Natural killer cell (primary cell): ENCODE data around the gene SEC24D. TPM values are rescaled to one million over a fixed set of nuclear protein-coding genes. Genes with fewer than 3 reads are reported as not detected.
A peak's percentile ranks its signal among the peaks of the same experiment; 100 is the strongest.

Source experiments
- ATAC-seq, 3 donors: fragments of 150-1000 bp in 2 of 3; fragments of 200-7000 bp in 1 of 3; cut with Tn5 transposase; 1 replicate in 1 of 3; 2 replicates in 2 of 3; pipeline ENCODE4 v1.10.0; 2021; ENCODE audit warnings: mild to moderate bottlenecking in 2 of 3, moderate library complexity in 2 of 3
- DNase-seq, 2 donors: peaks; one replicate each; pipeline versions ENCODE4 v3.0.0 to v3.0.0-alpha.2; 2013 to 2021; ENCODE audit warnings: mixed read lengths in 1 of 2
- H3K27ac ChIP-seq: one replicate; pipeline ENCODE4 v1.5.1; 2013; ENCODE audit warnings: mild to moderate bottlenecking, low read length
- H3K27me3 ChIP-seq: one replicate; pipeline ENCODE4 v1.6.1; 2013; ENCODE audit warnings: low read length; ENCODE audit not compliant: control insufficient read depth, insufficient read depth
- H3K36me3 ChIP-seq: one replicate; pipeline ENCODE4 v1.6.1; 2013; ENCODE audit warnings: low read length; ENCODE audit not compliant: control insufficient read depth, insufficient read depth
- H3K4me1 ChIP-seq: one replicate; pipeline ENCODE4 v1.6.1; 2013; ENCODE audit warnings: low read length; ENCODE audit not compliant: control insufficient read depth, insufficient read depth
- H3K4me3 ChIP-seq: one replicate; pipeline ENCODE4 v1.5.1; 2013; ENCODE audit warnings: low read length
- H3K9me3 ChIP-seq: one replicate; pipeline ENCODE4 v1.6.1; 2013; ENCODE audit warnings: low read length; ENCODE audit not compliant: control insufficient read depth, insufficient read depth
- H3K27ac Mint-ChIP-seq, 2 donors: one replicate each; pipeline ENCODE4 v1.8.0; 2022; ENCODE audit warnings: mild to moderate bottlenecking in 2 of 2, mixed read lengths in 2 of 2, moderate library complexity in 1 of 2
- H3K27me3 Mint-ChIP-seq, 2 donors: one replicate each; pipeline ENCODE4 v1.8.0; 2022; ENCODE audit warnings: low read depth in 2 of 2, mixed read lengths in 2 of 2
- H3K36me3 Mint-ChIP-seq: one replicate; pipeline ENCODE4 v1.8.0; 2022; ENCODE audit warnings: mixed read lengths
- H3K4me1 Mint-ChIP-seq, 2 donors: one replicate each; pipeline ENCODE4 v1.8.0; 2022; ENCODE audit warnings: mixed read lengths in 2 of 2
- H3K4me3 Mint-ChIP-seq: one replicate; pipeline ENCODE4 v1.8.0; 2022; ENCODE audit warnings: mild to moderate bottlenecking, moderate library complexity, mixed read lengths
- H3K9me3 Mint-ChIP-seq, 2 donors: one replicate each; pipeline ENCODE4 v1.8.0; 2022; ENCODE audit warnings: mixed read lengths in 2 of 2
- WGBS: methylation state at CpG from one replicate; pipeline ENCODE4 v1.1.7; 2013; ENCODE audit warnings: missing lambda C conversion rate; ENCODE audit not compliant: insufficient coverage; 5-methylcytosine and 5-hydroxymethylcytosine counted together
- intact Hi-C: fragments of 100-400 bp; cut with micrococcal nuclease; formaldehyde crosslinking; loops from one replicate; pipeline ENCODE4 v1.14.2; 2022
- total RNA-seq, 4 donors: library from RNA; stranded (reverse); fragments of 120-200 nt in 1 of 4; gene quantifications; one replicate each; pipeline versions ENCODE4 v1.2.3 to v1.2.4, GENCODE V29; 2013 to 2022
- TF ChIP-seq, protein P1 (sequence below): fragments of 200-600 bp; IDR thresholded peaks from one replicate; pipeline ENCODE4 v1.8.0; 2022; ENCODE audit warnings: antibody characterized with exemption

Gene SEC24D
- total RNA-seq, 3 donors from 2014 or later (not counting 1 experiment from before 2014, with no cell fraction given) = 32.7 to 50.2 (median 35.2) TPM

- no peaks in the 10 kb centered on the region for H3K9me3 ChIP-seq
- TF ChIP-seq, protein P1, sequence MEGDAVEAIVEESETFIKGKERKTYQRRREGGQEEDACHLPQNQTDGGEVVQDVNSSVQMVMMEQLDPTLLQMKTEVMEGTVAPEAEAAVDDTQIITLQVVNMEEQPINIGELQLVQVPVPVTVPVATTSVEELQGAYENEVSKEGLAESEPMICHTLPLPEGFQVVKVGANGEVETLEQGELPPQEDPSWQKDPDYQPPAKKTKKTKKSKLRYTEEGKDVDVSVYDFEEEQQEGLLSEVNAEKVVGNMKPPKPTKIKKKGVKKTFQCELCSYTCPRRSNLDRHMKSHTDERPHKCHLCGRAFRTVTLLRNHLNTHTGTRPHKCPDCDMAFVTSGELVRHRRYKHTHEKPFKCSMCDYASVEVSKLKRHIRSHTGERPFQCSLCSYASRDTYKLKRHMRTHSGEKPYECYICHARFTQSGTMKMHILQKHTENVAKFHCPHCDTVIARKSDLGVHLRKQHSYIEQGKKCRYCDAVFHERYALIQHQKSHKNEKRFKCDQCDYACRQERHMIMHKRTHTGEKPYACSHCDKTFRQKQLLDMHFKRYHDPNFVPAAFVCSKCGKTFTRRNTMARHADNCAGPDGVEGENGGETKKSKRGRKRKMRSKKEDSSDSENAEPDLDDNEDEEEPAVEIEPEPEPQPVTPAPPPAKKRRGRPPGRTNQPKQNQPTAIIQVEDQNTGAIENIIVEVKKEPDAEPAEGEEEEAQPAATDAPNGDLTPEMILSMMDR = no peak
- H3K4me3 Mint-ChIP-seq = no peak overlapping the region
- intact Hi-C loops = no loop called here
- no peaks in the 10 kb centered on the region for H3K36me3 Mint-ChIP-seq
- no peaks in the 10 kb centered on the region for H3K27me3 ChIP-seq
- no peak overlapping the region for H3K4me3 ChIP-seq
- DNase-seq = no peak
- no peak for ATAC-seq
- no peaks in the 10 kb centered on the region for H3K27me3 Mint-ChIP-seq
- peaks cover 9% of the 10 kb centered on the region for H3K36me3 ChIP-seq
- no peaks in the 10 kb centered on the region for H3K9me3 Mint-ChIP-seq
- no peaks in the 10 kb centered on the region for H3K4me1 Mint-ChIP-seq
- no peaks in the 10 kb centered on the region for H3K4me1 ChIP-seq
- WGBS = 95% methylated on average over 3 of the region's 3 CpGs
- H3K27ac Mint-ChIP-seq = no peak overlapping the region
- no peak overlapping the region for H3K27ac ChIP-seq
These were observed 119.6 kb downstream of the SEC24D start for GRCh38 chr4:118716304-118716703.

DNA sequence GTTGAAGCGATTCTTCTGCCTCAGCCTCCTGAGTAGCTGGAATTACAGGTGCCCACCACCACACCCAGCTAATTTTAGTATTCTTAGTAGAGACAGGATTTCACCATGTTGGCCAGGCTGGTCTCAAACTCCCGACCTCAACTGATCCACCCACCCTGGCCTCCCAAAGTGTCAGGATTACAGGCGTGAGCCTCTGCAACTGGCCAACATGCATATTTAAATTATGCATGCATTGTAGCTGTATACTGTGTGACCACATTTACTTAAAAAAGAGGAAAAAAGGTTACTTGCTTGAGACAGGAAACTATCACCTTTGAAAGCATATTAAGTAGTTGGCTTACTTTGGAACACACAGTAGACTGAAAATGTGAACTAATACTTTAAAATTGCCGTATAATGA, 121.2 kb downstream of the SEC24D start:
- WGBS = 96% methylated on average over 3 of the region's 4 CpGs
- Mint-ChIP-seq H3K9me3 (no peaks in the 10 kb centered on the region), H3K36me3 (peaks cover 14% of the 10 kb centered on the region), H3K4me3 (no peak overlapping the region), H3K27ac (peak overlapping the region in 1 of 2 donors; percentile 22), H3K4me1 (no peaks in the 10 kb centered on the region), H3K27me3 (no peaks in the 10 kb centered on the region)
- H3K36me3 ChIP-seq = peaks cover 23% of the 10 kb centered on the region
- ATAC-seq (no peak), DNase-seq (no peak)
- TF ChIP-seq, protein P1 = no peak
- H3K4me1 ChIP-seq = no peaks in the 10 kb centered on the region
- no peak overlapping the region for H3K27ac ChIP-seq
- no peaks in the 10 kb centered on the region for H3K9me3 ChIP-seq
- no peaks in the 10 kb centered on the region for H3K27me3 ChIP-seq
- intact Hi-C loops = no loop called here
- no peak overlapping the region for H3K4me3 ChIP-seq

GRCh38 chr4:118712872-118713271, 123.1 kb downstream of the SEC24D start:
- Histone ChIP-seq H3K9me3 (no peaks in the 10 kb centered on the region), H3K4me1 (no peaks in the 10 kb centered on the region), H3K27ac (no peak overlapping the region), H3K27me3 (no peaks in the 10 kb centered on the region), H3K36me3 (peaks cover 35% of the 10 kb centered on the region), H3K4me3 (no peak overlapping the region)
- TF ChIP-seq, protein P1 = no peak
- H3K27ac Mint-ChIP-seq = peak overlapping the region in 1 of 2 donors; percentile 59
- H3K4me1 Mint-ChIP-seq = no peaks in the 10 kb centered on the region
- no peak for DNase-seq
- intact Hi-C loops = no loop called here
- WGBS = 77% methylated on average over 1 of the region's 1 CpG
- no peaks in the 10 kb centered on the region for H3K9me3 Mint-ChIP-seq
- peaks cover 23% of the 10 kb centered on the region for H3K36me3 Mint-ChIP-seq
- no peak for ATAC-seq
- no peak overlapping the region for H3K4me3 Mint-ChIP-seq
- no peaks in the 10 kb centered on the region for H3K27me3 Mint-ChIP-seq

DNA sequence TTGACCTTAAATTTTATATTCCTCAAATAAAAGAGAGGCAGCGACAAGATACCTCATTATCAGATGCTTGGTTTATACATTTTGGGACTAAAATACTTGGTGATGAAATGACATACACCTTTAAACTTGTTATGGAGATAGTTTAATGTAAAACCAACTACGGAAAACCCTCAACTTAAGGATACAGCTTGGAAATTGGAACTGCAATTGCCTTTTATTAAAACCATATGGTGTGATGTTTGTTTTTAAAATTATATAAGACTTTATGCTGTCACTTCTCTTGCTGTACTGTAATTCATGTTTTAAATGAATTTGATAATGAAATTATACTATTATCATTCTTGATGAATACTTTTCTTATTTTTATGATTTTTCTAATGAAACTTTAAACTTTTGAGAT, 124.9 kb downstream of the SEC24D start:
- Mint-ChIP-seq H3K4me3 (no peak overlapping the region), H3K4me1 (no peaks in the 10 kb centered on the region), H3K36me3 (peaks cover 23% of the 10 kb centered on the region), H3K9me3 (no peaks in the 10 kb centered on the region), H3K27ac (no peak overlapping the region), H3K27me3 (no peaks in the 10 kb centered on the region)
- no peak overlapping the region for H3K4me3 ChIP-seq
- intact Hi-C loops = no loop called here
- TF ChIP-seq, protein P1 = no peak
- ATAC-seq = no peak
- H3K27ac ChIP-seq = no peak overlapping the region
- no peak for DNase-seq
- H3K27me3 ChIP-seq = no peaks in the 10 kb centered on the region
- H3K36me3 ChIP-seq = peaks cover 45% of the 10 kb centered on the region
- H3K9me3 ChIP-seq = no peaks in the 10 kb centered on the region
- H3K4me1 ChIP-seq = no peaks in the 10 kb centered on the region
- WGBS = 100% methylated on average over 1 of the region's 2 CpGs
